Measurements from ENCODE around the gene VIPR2. TPM values are rescaled to one million over a fixed set of nuclear protein-coding genes. Genes with fewer than 3 reads are reported as not detected.

The VIPR2 gene
- total RNA-seq, 6 donors from 2014 or later: 0.30 to 0.74 (median 0.40) TPM; not detected in 3

GRCh38 chr7:159063046-159063840 lies 81.4 kb downstream of the VIPR2 start:
- Histone ChIP-seq H3K9me3 (no peaks in the 10 kb centered on the region), H3K4me3 (no peak overlapping the region), H3K27ac (no peak overlapping the region), H3K36me3 (no peaks in the 10 kb centered on the region), H3K4me1 (no peaks in the 10 kb centered on the region), H3K27me3 (peaks cover 0 to 4% (median 0%) of the 10 kb centered on the region in 4 donors)
- peak in 1 of 2 donors; percentile 77 for DNase-seq
- WGBS, 2 donors: 95 to 96% methylated on average over 13 to 38 of the region's 56 CpGs
- no peak for ATAC-seq (ENCODE audit: low FRiP score in 2 of 2)
- no peak for TF ChIP-seq EP300 (IDR thresholded peaks at IDR 0.05)
- no peak for TF ChIP-seq POLR2AphosphoS5 (IDR thresholded peaks at IDR 0.05)
- no peak for TF ChIP-seq CTCF (IDR thresholded peaks at IDR 0.05)
- TF ChIP-seq POLR2A (IDR thresholded peaks at IDR 0.05): no peak

GRCh38 chr7:159062569-159062968 lies 82.1 kb downstream of the VIPR2 start:
- WGBS, 2 donors: 88 to 91% methylated on average over 6 to 8 of the region's 8 CpGs
- TF ChIP-seq EP300 (IDR thresholded peaks at IDR 0.05) (no peak), POLR2A (IDR thresholded peaks at IDR 0.05) (no peak), POLR2AphosphoS5 (IDR thresholded peaks at IDR 0.05) (no peak), CTCF (IDR thresholded peaks at IDR 0.05) (no peak)
- ATAC-seq (ENCODE audit: low FRiP score in 2 of 2) (no peak), DNase-seq (no peak)
- Histone ChIP-seq H3K4me3 (no peak overlapping the region), H3K27ac (no peak overlapping the region), H3K36me3 (no peaks in the 10 kb centered on the region), H3K9me3 (no peaks in the 10 kb centered on the region), H3K27me3 (peaks cover 0 to 4% (median 0%) of the 10 kb centered on the region in 4 donors), H3K4me1 (no peaks in the 10 kb centered on the region)

- ATAC-seq (ENCODE audit: low FRiP score in 2 of 2) (peak; percentile 4), DNase-seq (peak in 1 of 2 donors; percentile 81)
Measured at GRCh38 chr7:159061674-159062212, 82.9 kb downstream of the VIPR2 start.

GRCh38 chr7:159061209-159061608 lies 83.5 kb downstream of the VIPR2 start:
- TF ChIP-seq CTCF (IDR thresholded peaks at IDR 0.05): no peak
- TF ChIP-seq POLR2A (IDR thresholded peaks at IDR 0.05): no peak
- no peak for TF ChIP-seq EP300 (IDR thresholded peaks at IDR 0.05)
- TF ChIP-seq POLR2AphosphoS5 (IDR thresholded peaks at IDR 0.05): no peak
- ATAC-seq (ENCODE audit: low FRiP score in 2 of 2): no peak
- WGBS, 2 donors: 86 to 92% methylated on average over 4 of the region's 4 CpGs

More at GRCh38 chr7:159061674-159062212, 82.9 kb downstream of the VIPR2 start:
- H3K4me1 ChIP-seq: no peaks in the 10 kb centered on the region
- H3K9me3 ChIP-seq: no peaks in the 10 kb centered on the region
- no peak for TF ChIP-seq POLR2AphosphoS5 (IDR thresholded peaks at IDR 0.05)
- TF ChIP-seq CTCF (IDR thresholded peaks at IDR 0.05): no peak
- TF ChIP-seq POLR2A (IDR thresholded peaks at IDR 0.05): no peak
- no peak for TF ChIP-seq EP300 (IDR thresholded peaks at IDR 0.05)
- no peaks in the 10 kb centered on the region for H3K36me3 ChIP-seq
- WGBS, 2 donors: 43 to 69% methylated on average over 40 to 44 of the region's 44 CpGs
- H3K27me3 ChIP-seq: peaks cover 0 to 4% (median 0%) of the 10 kb centered on the region in 4 donors
- no peak overlapping the region for H3K4me3 ChIP-seq
- H3K27ac ChIP-seq: no peak overlapping the region

More at GRCh38 chr7:159061209-159061608, 83.5 kb downstream of the VIPR2 start:
- Histone ChIP-seq H3K4me1 (no peaks in the 10 kb centered on the region), H3K27me3 (peaks cover 0 to 4% (median 0%) of the 10 kb centered on the region in 4 donors), H3K4me3 (no peak overlapping the region), H3K9me3 (no peaks in the 10 kb centered on the region), H3K27ac (no peak overlapping the region), H3K36me3 (no peaks in the 10 kb centered on the region)
- DNase-seq: no peak
